ENCODE data around the gene ATXN10. TPM values are rescaled to one million over a fixed set of nuclear protein-coding genes. Genes with fewer than 3 reads are reported as not detected.

The ATXN10 gene
- total RNA-seq, 1 experiment from 2014 or later = 303 TPM

GRCh38 chr22:45744442-45744841 lies 72.8 kb downstream of the ATXN10 start:
- H3K9me2 ChIP-seq (ENCODE audit: insufficient read depth) = no peaks in the 10 kb centered on the region
- no peak overlapping the region for H2AFZ ChIP-seq
- H3K27ac ChIP-seq = peak overlapping the region; percentile 93
- DNase-seq = no peak
- H3F3A ChIP-seq (ENCODE audit: insufficient read depth, low read depth) = peaks cover 80% of the 10 kb centered on the region
- no TSS peak for BruUV-seq (replicated peaks)
- intact Hi-C loops (cut with micrococcal nuclease; ENCODE audit: unreplicated experiment) = no loop called here
- H4K20me1 ChIP-seq (ENCODE audit: insufficient read depth) = no peaks in the 10 kb centered on the region
- H3K36me3 ChIP-seq (ENCODE audit: low read depth) = peaks cover 68% of the 10 kb centered on the region
- peaks cover 56% of the 10 kb centered on the region for H3K79me2 ChIP-seq (ENCODE audit: low read depth)
- H3K27me3 ChIP-seq (ENCODE audit: insufficient read depth, low read depth) = no peaks in the 10 kb centered on the region
- peaks cover 66% of the 10 kb centered on the region for H3K4me1 ChIP-seq (replicated peaks; ENCODE audit: insufficient read depth)
- peak overlapping the region; percentile 67 for H3K4me2 ChIP-seq
- ChIA-PET CTCF (no interaction called here), POLR2A (ENCODE audit: unreplicated experiment) (no interaction called here)
- peaks cover 6% of the 10 kb centered on the region; the same call in 1 of the 2 replicates for H3K9me3 ChIP-seq (ENCODE audit: insufficient read depth, low read depth)
- TF ChIP-seq EZH2 (IDR thresholded peaks at IDR 0.05; ENCODE audit: low read depth) = no peak
- TF ChIP-seq CTCF (conservative IDR thresholded peaks at IDR 0.05) = no peak
- H3K4me3 ChIP-seq = peak overlapping the region; percentile 18; the same call in 1 of the 2 replicates

DNA sequence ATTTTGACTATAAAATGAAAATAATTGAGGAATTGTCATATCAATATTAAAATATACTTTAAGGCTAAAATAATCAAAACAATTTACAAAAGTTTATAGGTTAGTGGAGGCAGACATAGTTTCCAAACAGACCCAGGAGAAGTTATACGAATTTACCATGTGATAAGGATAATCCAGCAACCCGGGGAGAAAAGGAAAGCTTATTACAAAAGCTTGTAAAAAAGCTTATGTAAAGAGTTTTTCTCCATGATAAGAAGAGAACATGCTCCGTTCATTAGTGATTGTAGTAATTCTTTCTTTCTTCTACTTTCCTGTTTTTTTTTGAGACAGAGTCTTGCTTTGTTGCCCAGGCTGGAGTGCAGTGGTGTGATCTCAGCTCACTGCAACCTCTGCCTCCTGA lies 79.0 kb downstream of the ATXN10 start:
- intact Hi-C loops (cut with micrococcal nuclease; ENCODE audit: unreplicated experiment) = no loop called here

GRCh38 chr22:45752036-45752435 lies 80.4 kb downstream of the ATXN10 start:
- Histone ChIP-seq H4K20me1 (ENCODE audit: insufficient read depth) (no peaks in the 10 kb centered on the region; the same call in 1 of the 2 replicates), H3K36me3 (ENCODE audit: low read depth) (peaks cover 34% of the 10 kb centered on the region), H3K79me2 (ENCODE audit: low read depth) (peaks cover 42% of the 10 kb centered on the region)

More for the DNA sequence above, 79.0 kb downstream of the ATXN10 start:
- peaks cover 31% of the 10 kb centered on the region for H3K36me3 ChIP-seq (ENCODE audit: low read depth)
- H3K4me1 ChIP-seq (replicated peaks; ENCODE audit: insufficient read depth) = peaks cover 17% of the 10 kb centered on the region
- H4K20me1 ChIP-seq (ENCODE audit: insufficient read depth) = no peaks in the 10 kb centered on the region; the same call in 1 of the 2 replicates
- BruUV-seq (replicated peaks) = no TSS peak
- POLR2A ChIA-PET (ENCODE audit: unreplicated experiment) = interaction anchor here (0.6 kb wide), 1 partner anchor 15 kb away, joined by 3 read pairs; no protein-coding TSS in a partner anchor
- no peaks in the 10 kb centered on the region for H3K9me3 ChIP-seq (ENCODE audit: insufficient read depth, low read depth)
- DNase-seq = no peak
- CTCF ChIA-PET = no interaction called here
- H3K27me3 ChIP-seq (ENCODE audit: insufficient read depth, low read depth) = no peaks in the 10 kb centered on the region
- TF ChIP-seq CTCF (conservative IDR thresholded peaks at IDR 0.05) (no peak), EZH2 (IDR thresholded peaks at IDR 0.05; ENCODE audit: low read depth) (no peak)
- H3K9me2 ChIP-seq (ENCODE audit: insufficient read depth) = no peaks in the 10 kb centered on the region
- no peak overlapping the region for H3K4me3 ChIP-seq
- H2AFZ ChIP-seq = no peak overlapping the region
- no peak overlapping the region for H3K27ac ChIP-seq
- peaks cover 37% of the 10 kb centered on the region for H3F3A ChIP-seq (ENCODE audit: insufficient read depth, low read depth)
- peaks cover 48% of the 10 kb centered on the region for H3K79me2 ChIP-seq (ENCODE audit: low read depth)
- no peak overlapping the region for H3K4me2 ChIP-seq

More at GRCh38 chr22:45752036-45752435, 80.4 kb downstream of the ATXN10 start:
- Histone ChIP-seq H3K27me3 (ENCODE audit: insufficient read depth, low read depth) (no peaks in the 10 kb centered on the region), H3K9me2 (ENCODE audit: insufficient read depth) (no peaks in the 10 kb centered on the region), H3K9me3 (ENCODE audit: insufficient read depth, low read depth) (no peaks in the 10 kb centered on the region), H3K4me2 (no peak overlapping the region), H3F3A (ENCODE audit: insufficient read depth, low read depth) (peaks cover 31% of the 10 kb centered on the region), H3K27ac (no peak overlapping the region), H3K4me3 (no peak overlapping the region), H2AFZ (no peak overlapping the region), H3K4me1 (replicated peaks; ENCODE audit: insufficient read depth) (peaks cover 3% of the 10 kb centered on the region; the same call in 1 of the 2 replicates)
- ChIA-PET CTCF (interaction anchor here (0.7 kb wide), 1 partner anchor 225 kb away, joined by 6 read pairs; the partner anchor contains the start of gene WNT7B), POLR2A (ENCODE audit: unreplicated experiment) (interaction anchor here (0.7 kb wide), 1 partner anchor 26 kb away, joined by 8 read pairs; no protein-coding TSS in a partner anchor)
- BruUV-seq (replicated peaks) = no TSS peak
- peak in 1 of 2 experiments; percentile 24 for DNase-seq
- no peak for TF ChIP-seq CTCF (conservative IDR thresholded peaks at IDR 0.05)
- no peak for TF ChIP-seq EZH2 (IDR thresholded peaks at IDR 0.05; ENCODE audit: low read depth)
- intact Hi-C loops (cut with micrococcal nuclease; ENCODE audit: unreplicated experiment) = no loop called here

All from PC-9 (cell line).